T follicular helper cell (primary cell): Measurements from ENCODE around the gene SH3GLB1.
A peak's percentile ranks its signal among the peaks of the same experiment; 100 is the strongest.
"Not testable (repeated sequence)": the region's sequence is repeated elsewhere in the genome, so short reads cannot be mapped to it uniquely, and the experiment has no call there.

Source experiments
- DNase-seq: peaks from one replicate; pipeline ENCODE4 v3.0.0-alpha.2; 2020; ENCODE audit warnings: low read depth
- total RNA-seq, 2 experiments: gene quantifications; one replicate each; lab custom pipeline; 2026; lab: John Stamatoyannopoulos, UW

Gene SH3GLB1
- 92.2 to 140 reads per million in 2 experiments for total RNA-seq

DNA sequence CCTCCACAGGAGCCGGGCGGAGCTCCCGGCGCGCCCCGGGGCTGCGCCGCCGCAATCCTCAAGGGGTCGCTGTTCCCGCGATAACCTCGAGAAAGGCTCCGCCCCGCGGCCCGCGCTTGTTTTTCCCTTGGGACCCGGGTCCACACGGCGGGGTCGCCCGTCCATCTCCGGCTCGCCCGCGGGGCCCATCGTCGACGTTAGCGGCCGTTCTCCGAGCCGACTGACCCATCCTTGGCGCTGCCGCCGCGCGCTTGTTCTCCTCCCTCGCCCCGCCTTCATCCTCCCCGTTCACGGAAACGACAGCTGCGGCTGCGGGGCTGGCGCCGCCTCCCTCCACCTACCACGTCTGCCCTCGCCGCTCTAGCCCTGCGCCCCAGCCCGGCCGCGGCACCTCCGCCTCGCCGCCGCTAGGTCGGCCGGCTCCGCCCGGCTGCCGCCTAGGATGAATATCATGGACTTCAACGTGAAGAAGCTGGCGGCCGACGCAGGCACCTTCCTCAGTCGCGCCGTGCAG is at the start of gene SH3GLB1:
Gene SH3GLB1, plus strand, starts transcription at position 119 of the 514 bp plus-strand sequence. Its CDS starts 324 bp downstream, at position 443.
- peak; percentile 82 for DNase-seq

DNA sequence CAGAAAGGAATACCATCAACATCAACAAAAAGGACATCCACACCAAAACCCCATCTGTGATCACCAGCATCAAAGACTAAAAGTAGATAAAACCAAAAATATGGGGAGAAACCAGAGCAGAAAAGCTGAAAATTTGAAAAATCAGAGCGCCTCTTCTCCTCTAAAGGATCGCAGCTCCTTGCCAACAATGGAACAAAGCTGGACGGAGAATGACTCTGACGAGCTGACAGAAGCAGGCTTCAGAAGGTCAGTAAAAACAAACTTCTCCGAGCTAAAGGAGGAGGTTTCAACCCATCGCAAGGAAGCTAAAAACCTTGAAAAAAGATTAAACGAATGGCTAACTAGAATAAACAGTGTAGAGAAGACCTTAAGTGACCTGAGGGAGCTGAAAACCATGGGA is 46.0 kb upstream of the SH3GLB1 start:
- not testable (repeated sequence) for DNase-seq

GRCh38 chr1:86666368-86666767 is 38.0 kb upstream of the SH3GLB1 start:
- DNase-seq = no peak

DNA sequence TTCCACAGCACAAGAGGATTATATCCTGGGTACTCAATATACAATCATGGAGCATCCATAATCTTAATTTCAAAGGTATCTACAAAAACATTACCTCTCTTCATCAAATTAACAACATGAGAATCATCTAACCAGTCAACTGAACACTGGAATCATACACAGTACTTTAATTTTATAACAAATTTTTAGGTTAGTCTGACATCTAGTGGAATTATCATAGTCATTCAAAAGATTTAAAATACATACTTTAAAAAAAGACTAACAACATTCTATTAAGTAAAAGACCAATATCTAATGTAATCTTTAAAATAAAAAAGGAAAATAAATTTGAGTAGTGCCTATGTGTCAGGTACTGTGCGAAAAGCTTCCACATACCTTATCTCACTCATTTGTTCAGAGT is 16.8 kb upstream of the SH3GLB1 start:
- DNase-seq = no peak

GRCh38 chr1:86692641-86693040 is 11.7 kb upstream of the SH3GLB1 start:
- no peak for DNase-seq

DNA sequence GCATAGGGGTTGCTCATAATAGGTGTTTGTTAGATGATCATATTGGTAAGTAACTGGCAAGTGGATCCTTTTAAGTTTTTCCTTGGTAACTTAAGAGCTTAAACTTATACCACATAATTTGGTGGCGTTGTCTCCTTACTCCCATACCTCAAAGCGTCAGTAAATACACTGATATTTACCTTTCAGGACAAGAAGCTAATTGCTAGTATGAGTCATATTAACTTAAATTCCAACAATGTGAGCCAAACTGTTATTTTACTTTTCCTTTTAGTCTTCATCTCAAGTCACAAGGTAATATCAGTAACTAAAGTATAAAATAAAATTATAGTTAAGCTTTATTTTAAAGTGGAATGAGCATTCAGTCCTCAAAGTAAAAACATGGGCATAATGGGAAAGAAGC is 9.0 kb upstream of the SH3GLB1 start:
- no peak for DNase-seq

DNA sequence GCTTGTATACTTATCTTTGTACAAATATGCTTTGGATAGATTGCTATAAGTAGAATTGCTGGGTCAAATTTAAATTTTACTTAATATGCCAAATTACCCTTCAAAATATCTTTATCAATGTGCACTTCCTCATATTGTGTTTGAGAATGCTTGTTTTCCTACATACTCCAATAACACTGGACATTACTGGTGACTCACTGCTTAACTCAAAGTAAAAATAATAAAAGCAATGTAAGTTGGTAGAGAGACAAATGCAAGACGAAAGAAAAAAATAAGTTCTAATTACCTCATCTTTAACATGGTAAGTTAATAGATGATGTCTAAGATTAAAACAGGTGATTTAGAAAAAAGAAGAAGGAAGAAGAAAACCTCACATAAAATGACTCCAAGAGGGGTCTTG is 7.9 kb upstream of the SH3GLB1 start:
- no peak for DNase-seq

GRCh38 chr1:86699186-86699585 is 5.2 kb upstream of the SH3GLB1 start:
- no peak for DNase-seq

DNA sequence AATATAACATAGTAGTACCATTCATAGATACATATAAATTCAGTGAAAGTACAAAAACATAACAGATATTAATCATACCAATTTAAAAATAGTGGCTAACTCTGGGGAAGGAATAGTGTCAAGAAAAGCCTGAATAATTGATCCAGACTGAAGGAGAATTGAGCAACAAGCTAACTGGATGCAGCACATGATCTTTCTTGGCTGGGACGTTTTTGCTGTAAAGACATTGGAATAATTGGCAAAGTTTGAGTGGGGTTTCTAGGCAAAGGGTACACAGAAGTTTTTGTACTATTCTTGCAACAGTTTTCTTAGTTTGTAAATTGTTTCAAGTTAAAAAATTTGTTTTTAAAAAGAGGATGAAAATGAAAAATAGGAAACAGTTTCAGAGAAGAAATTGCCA is 2.6 kb upstream of the SH3GLB1 start:
- no peak for DNase-seq

GRCh38 chr1:86702954-86703494 is 1.4 kb upstream of the SH3GLB1 start:
- not testable (repeated sequence) for DNase-seq

DNA sequence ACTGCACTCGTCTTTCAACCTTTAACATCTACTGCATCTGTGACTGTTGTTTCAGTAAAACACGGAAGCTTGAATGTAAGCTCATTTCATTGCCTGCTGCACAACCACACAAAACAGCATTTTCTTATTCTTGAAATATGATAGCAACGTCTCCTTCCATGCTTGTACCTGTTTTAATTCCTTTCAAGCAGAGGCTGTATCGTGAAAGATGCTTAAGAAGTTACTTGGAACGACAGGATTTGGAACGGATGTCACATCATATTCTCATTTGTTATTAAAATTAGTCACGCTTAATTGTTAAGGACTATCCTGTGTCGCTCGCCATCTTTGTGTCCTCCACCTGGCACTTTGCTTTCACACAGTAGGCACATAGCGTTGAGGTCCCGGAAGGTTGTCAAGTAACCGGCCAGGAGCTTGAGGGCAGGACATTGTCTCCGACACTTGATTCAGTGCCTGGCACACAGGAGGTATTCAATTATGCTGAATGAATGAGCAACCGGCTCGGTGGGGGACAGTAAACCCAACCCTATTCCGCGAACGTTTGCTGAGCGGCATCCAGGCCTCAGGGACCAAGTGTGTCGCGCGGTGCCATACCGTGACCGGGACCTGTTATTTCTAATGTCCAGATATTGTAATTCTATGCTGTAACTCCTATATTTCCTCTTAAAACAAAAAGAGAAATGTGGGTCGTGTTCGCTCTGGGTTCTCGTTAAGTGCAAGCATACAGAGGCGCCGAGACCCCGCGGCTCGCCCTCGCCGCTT is 499 bp upstream of the SH3GLB1 start:
- DNase-seq = peak; percentile 14

GRCh38 chr1:86704972-86705664 is 742 bp downstream of the SH3GLB1 start:
- DNase-seq = peak; percentile 3

DNA sequence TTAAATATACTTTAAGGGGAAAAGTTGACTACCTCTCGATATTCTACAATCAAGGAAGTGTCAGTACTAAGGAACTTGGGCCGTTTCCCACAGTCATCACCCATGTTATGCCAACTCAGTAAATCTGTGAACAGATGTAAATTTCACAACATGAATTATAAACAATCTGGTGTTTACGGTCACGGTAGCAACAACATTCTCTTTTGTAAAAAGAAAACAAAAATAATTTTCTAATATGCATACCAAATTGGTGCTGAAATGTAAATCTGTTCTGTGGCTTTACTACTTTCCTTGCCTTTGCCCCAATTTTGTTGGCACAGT is 1.2 kb downstream of the SH3GLB1 start:
- DNase-seq = no peak

DNA sequence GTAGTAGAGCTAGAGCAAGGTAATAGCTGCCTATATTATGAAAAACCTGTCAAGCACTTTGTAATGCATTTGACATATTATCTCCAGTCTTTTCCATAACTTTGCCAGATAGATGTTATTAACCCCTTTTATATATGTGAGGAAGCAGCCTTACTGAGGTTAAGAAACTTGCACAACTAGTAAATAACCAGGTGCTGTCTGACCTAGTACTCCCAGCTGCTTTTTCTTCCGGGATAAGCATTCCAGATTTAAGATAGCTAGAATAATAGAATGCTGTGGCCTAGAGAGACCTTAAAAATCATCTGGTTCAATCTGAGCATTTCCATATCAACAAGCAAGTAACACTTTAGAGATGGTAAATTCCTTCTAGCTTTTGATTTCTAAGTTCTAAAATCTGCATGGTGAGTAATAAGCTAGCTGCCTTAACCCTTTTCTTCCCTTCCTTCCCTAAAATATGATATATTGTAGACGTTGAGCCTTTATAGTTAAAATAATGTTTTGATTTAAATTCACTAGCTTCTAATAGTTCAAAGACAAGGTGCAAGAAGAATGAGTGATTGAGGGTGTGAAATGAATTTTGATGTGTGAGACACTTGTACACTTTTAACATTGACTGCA is 1.8 kb downstream of the SH3GLB1 start:
- no peak for DNase-seq

DNA sequence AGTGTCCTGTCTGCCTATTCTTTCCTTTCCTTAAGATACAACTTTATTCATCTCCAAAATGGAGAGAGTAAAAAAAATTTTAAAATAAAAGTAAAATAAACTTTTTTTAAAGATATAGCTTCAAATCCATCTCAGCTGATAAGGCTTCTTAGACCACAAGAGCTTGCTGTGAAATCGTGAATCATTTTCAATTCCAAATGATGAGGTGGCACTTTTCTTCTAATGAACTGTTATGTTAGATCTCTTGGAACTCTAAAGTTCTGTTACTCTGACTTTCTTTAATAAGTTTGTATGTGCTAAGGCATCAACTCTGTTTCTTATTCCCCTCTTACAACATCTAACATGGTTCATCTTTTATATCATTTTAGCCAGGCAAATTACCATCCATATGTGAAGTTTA is 4.5 kb downstream of the SH3GLB1 start:
- DNase-seq = no peak

GRCh38 chr1:86712088-86712860 is 7.9 kb downstream of the SH3GLB1 start:
- DNase-seq = no peak

GRCh38 chr1:86713477-86713876 is 9.1 kb downstream of the SH3GLB1 start:
- no peak for DNase-seq

GRCh38 chr1:86714159-86714558 is 9.8 kb downstream of the SH3GLB1 start:
- no peak for DNase-seq

DNA sequence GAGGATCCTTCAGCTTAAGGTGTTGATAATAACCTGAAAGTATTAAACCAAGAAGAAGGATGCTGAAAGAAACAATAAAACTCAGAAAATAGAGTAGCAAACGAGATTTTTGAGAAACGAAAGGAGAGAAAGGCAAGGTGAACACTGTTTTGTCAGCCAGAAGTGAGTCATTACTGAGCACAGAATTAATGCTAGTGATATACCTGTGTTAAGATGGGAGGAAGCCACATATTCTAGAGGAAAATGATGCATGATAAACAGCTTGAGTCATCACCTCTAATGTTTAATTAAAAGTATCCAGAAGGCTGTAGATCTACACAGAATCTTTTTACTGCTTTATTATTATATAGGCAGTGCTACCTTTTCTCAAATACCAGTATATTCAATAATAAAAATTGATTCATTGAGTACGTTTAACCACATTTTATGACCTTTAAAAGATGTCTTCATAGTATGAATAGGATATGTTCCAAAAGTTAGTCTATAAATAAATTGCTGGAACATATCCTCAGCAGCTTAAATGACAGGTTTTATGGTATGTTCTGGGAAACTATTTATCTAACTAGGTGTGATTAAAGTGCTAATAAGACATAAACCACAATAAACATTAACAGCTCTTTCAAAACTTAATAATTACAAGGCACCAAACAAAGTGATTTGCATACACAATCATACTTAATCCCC is 10.3 kb downstream of the SH3GLB1 start:
- no peak for DNase-seq

- no peak for DNase-seq
These were observed 14.4 kb downstream of the SH3GLB1 start for GRCh38 chr1:86718786-86719185.

DNA sequence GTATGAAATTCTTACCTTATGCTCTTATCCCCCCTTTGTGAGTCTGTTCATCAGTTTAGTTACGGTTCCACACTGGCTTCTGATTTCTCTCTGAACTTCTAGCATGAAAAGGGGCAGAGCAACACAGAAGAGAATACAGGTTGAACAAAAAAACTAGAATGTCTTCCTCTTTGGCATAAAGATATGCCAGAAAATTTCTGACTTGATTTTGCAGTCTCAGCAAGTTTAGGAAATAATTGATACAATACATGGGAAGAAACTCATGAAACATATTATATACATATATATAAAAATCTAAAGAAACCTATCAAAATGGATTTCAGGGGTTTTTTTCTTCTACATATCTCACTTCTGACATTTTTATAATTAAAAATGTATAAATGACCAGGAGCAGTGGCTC is 27.0 kb downstream of the SH3GLB1 start:
- DNase-seq = no peak
